Glutamatergic neuron (in vitro differentiated cells): ENCODE data around the gene CHCHD5. TPM values are rescaled to one million over a fixed set of nuclear protein-coding genes. Genes with fewer than 3 reads are reported as not detected.

Experiments
- DNase-seq: peaks from one replicate; pipeline ENCODE4 v3.0.0; 2022
- H3K27ac Mint-ChIP-seq: one replicate; pipeline ENCODE4 v1.8.0; 2020; ENCODE audit warnings: mild to moderate bottlenecking, mixed read lengths, inconsistent platforms; ENCODE audit not compliant: unreplicated experiment
- H3K27me3 Mint-ChIP-seq: one replicate; pipeline ENCODE4 v1.8.0; 2020; ENCODE audit warnings: mild to moderate bottlenecking, moderate library complexity, mixed read lengths, inconsistent platforms; ENCODE audit not compliant: unreplicated experiment
- H3K36me3 Mint-ChIP-seq: one replicate; pipeline ENCODE4 v1.8.0; 2020; ENCODE audit warnings: mild to moderate bottlenecking, mixed read lengths, inconsistent platforms; ENCODE audit not compliant: unreplicated experiment
- H3K4me1 Mint-ChIP-seq: one replicate; pipeline ENCODE4 v1.8.0; 2020; ENCODE audit warnings: mild to moderate bottlenecking, low read depth, mixed read lengths, inconsistent platforms; ENCODE audit not compliant: unreplicated experiment
- H3K4me3 Mint-ChIP-seq: one replicate; pipeline ENCODE4 v1.8.0; 2020; ENCODE audit warnings: mild to moderate bottlenecking, mixed read lengths, inconsistent platforms; ENCODE audit not compliant: unreplicated experiment
- H3K9me3 Mint-ChIP-seq: one replicate; pipeline ENCODE4 v1.8.0; 2020; ENCODE audit warnings: mild to moderate bottlenecking, moderate library complexity, mixed read lengths, inconsistent platforms; ENCODE audit not compliant: unreplicated experiment
- total RNA-seq: library from RNA; stranded (reverse); fragmentation: NEBNext Ultra II Directional; extraction: Animal tissue kit (Norgen Biotek cat#: 25700); gene quantifications from one replicate; pipeline ENCODE4 v1.2.1, GENCODE V29; 2021; ENCODE audit not compliant: unreplicated experiment
- TF ChIP-seq, protein P1 (sequence below): fragments of 200-600 bp; sonication (generic); IDR thresholded peaks from one replicate; pipeline ENCODE4 v1.5.0; 2021; ENCODE audit not compliant: partially characterized antibody, unreplicated experiment

CHCHD5 gene
- total RNA-seq, 1 donor from 2014 or later: 24.4 TPM

DNA sequence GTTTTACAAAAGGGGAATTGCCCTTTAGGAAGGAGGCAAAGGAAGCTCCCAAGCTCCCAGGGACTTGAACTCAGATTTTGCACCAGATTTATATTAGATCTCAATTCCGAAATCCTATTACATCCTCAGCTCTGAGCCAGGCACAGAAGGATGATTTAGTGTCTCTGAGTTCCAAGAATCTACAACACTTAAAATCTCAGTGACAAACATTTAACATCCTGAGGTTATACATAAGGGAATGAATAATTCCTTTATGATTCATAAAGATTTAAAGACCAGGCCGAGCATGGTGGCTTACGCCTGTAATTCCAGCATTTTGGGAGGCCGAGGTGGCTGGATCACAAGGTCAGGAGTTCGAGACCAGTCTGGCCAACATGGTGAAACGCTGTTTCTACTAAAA lies 44.8 kb downstream of the CHCHD5 start:
- TF ChIP-seq, protein P1, sequence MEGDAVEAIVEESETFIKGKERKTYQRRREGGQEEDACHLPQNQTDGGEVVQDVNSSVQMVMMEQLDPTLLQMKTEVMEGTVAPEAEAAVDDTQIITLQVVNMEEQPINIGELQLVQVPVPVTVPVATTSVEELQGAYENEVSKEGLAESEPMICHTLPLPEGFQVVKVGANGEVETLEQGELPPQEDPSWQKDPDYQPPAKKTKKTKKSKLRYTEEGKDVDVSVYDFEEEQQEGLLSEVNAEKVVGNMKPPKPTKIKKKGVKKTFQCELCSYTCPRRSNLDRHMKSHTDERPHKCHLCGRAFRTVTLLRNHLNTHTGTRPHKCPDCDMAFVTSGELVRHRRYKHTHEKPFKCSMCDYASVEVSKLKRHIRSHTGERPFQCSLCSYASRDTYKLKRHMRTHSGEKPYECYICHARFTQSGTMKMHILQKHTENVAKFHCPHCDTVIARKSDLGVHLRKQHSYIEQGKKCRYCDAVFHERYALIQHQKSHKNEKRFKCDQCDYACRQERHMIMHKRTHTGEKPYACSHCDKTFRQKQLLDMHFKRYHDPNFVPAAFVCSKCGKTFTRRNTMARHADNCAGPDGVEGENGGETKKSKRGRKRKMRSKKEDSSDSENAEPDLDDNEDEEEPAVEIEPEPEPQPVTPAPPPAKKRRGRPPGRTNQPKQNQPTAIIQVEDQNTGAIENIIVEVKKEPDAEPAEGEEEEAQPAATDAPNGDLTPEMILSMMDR: no peak
- Mint-ChIP-seq H3K27ac (no peak overlapping the region), H3K9me3 (no peaks in the 10 kb centered on the region), H3K27me3 (peaks cover 3% of the 10 kb centered on the region), H3K4me3 (no peak overlapping the region), H3K4me1 (peaks cover 9% of the 10 kb centered on the region), H3K36me3 (no peaks in the 10 kb centered on the region)
- DNase-seq: no peak

DNA sequence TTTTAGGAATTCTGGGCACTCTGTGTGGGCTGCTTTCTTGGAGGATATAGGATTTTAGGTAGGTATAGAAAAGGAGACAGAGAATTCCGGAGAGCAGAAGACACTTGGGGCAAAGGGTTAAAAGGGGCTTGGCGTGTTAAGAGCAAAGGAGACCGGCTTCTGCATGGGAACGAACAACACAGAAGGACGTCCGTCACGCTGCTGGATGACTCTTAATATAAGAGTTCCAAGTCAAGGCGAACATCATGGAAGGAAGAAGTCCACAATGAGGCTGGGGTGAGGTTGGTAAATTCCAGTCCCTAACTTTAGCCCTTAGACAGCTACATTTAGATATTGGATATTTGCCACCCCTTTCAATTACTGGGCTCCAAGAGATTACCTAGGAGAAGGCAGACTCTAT lies 45.4 kb downstream of the CHCHD5 start:
- Mint-ChIP-seq H3K4me1 (peaks cover 9% of the 10 kb centered on the region), H3K9me3 (peaks cover 1% of the 10 kb centered on the region), H3K36me3 (no peaks in the 10 kb centered on the region), H3K27me3 (peaks cover 3% of the 10 kb centered on the region), H3K27ac (no peak overlapping the region), H3K4me3 (no peak overlapping the region)
- DNase-seq: no peak
- TF ChIP-seq, protein P1: no peak

DNA sequence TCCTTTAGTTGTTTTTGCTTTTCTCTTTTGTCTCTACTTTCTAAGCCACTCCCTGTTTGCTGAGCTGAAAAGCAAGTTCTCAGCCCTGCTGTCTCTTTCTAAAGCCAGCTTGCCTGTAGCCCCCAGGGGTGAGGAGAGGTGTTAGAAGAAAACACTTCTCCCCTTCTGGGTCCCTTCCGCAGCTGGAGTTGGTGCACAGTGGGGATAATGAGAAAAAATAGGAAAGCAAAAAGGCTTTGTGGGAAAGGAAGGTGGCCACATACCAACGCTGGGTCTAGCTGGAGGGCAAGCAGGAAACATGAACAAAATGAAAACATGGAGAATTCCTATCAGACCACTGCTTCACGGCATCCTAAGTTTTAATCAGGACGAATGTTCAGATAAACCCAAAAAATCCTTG lies 45.9 kb downstream of the CHCHD5 start:
- TF ChIP-seq, protein P1: no peak
- Mint-ChIP-seq H3K36me3 (no peaks in the 10 kb centered on the region), H3K27ac (no peak overlapping the region), H3K9me3 (peaks cover 1% of the 10 kb centered on the region), H3K27me3 (peaks cover 3% of the 10 kb centered on the region), H3K4me1 (peaks cover 9% of the 10 kb centered on the region), H3K4me3 (no peak overlapping the region)
- DNase-seq: no peak

DNA sequence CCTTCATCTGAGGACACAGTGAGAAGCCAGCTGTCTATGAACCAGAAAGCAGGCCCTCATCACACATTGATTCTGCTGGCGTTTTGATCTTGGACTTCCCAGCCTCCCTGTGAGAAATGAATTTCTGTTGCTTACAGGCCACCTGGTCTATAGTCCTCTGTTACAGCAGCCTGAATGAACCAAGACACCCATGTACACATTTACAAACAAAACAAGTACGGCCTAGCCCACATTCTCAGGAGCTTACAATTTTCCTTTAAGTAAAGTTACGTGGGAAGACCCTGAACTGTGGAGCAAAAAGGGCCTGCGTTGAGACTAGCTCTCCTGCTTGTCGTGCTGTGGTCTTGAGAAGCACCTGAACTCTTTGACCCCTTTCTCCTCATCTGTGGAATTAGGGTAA lies 49.3 kb downstream of the CHCHD5 start:
- H3K4me1 Mint-ChIP-seq: peaks cover 9% of the 10 kb centered on the region
- TF ChIP-seq, protein P1: no peak
- H3K9me3 Mint-ChIP-seq: peaks cover 1% of the 10 kb centered on the region
- no peaks in the 10 kb centered on the region for H3K36me3 Mint-ChIP-seq
- no peak overlapping the region for H3K27ac Mint-ChIP-seq
- no peak overlapping the region for H3K4me3 Mint-ChIP-seq
- DNase-seq: no peak
- no peaks in the 10 kb centered on the region for H3K27me3 Mint-ChIP-seq

DNA sequence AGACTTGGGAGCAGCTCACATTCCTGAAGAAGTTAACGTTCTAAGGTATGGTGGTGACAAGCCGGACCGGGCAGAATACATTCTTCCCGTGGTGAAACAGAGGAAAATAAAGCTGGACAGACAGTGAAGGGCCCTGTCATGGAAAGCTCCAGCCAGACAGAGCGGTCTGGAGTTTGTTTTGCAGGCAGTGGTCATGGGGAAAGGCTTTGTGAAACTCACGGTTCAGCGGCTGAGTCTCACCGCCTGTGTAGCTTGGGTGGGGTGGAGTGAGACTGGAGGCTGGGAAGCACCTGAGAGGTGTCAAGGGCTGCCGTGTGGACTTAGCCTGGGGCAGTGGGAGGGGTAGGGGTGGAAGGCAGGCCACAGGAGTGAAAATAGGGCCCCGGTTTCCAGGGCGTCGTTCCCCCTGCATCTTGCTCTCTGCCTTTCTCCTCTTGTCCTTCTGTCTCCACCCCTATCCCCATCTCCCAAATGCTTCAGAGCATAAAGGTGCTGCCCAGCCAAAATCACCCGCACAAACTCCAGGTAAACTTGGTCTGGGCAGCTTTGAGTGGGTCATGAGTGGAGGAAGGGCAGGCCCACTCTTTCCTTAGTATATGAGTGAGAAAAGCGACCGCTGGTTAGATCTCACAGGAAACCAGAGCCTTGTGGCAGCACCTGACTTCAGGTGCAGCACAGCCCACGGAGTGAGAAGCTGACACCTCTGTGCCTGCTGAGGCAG lies 49.9 kb downstream of the CHCHD5 start:
- H3K36me3 Mint-ChIP-seq: no peaks in the 10 kb centered on the region
- DNase-seq: no peak
- no peak overlapping the region for H3K4me3 Mint-ChIP-seq
- no peak overlapping the region for H3K27ac Mint-ChIP-seq
- H3K9me3 Mint-ChIP-seq: peaks cover 1% of the 10 kb centered on the region
- no peaks in the 10 kb centered on the region for H3K27me3 Mint-ChIP-seq
- TF ChIP-seq, protein P1: no peak
- peaks cover 9% of the 10 kb centered on the region for H3K4me1 Mint-ChIP-seq
